Uterus (tissue), 2 donors: Measurements from ENCODE around the gene HMCN1.

Experiments used
- POLR2A ChIP-seq, 2 donors: fragments of 450-650 bp; IDR thresholded peaks; one replicate each; pipeline ENCODE4 v1.6.1; 2016; ENCODE audit warnings: antibody characterized with exemption in 2 of 2, mild to moderate bottlenecking in 1 of 2, moderate library complexity in 1 of 2
- TF ChIP-seq, protein P1 (sequence below), 4 experiments: fragments of 200-600 bp in 2 of 4; fragments of 450-650 bp in 2 of 4; sonication (generic) in 2 of 4; IDR thresholded peaks; one replicate each; pipeline ENCODE4 v1.5.1; 2016 to 2019; ENCODE audit warnings: antibody characterized with exemption in 4 of 4, mild to moderate bottlenecking in 2 of 4, moderate library complexity in 1 of 4

DNA sequence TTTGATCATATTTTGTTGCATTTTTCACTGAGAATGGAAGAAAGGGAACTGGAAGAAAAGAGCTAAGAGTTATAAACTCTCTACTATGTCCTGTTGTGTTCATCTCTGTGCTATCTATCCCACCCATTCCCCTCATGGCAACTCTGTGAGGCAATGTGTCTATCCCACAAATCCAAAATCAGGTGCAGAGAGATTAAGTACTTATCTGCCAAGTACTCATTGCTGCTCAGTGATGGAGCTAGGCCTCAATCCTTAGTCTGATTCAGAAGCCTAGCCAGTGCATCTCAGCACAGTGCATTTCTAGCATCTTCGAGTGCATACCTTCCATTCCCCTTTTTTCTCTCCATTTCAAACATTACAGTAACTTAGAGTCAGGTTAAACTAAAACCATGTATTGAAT, 370.3 kb downstream of the HMCN1 start:
- TF ChIP-seq, protein P1, sequence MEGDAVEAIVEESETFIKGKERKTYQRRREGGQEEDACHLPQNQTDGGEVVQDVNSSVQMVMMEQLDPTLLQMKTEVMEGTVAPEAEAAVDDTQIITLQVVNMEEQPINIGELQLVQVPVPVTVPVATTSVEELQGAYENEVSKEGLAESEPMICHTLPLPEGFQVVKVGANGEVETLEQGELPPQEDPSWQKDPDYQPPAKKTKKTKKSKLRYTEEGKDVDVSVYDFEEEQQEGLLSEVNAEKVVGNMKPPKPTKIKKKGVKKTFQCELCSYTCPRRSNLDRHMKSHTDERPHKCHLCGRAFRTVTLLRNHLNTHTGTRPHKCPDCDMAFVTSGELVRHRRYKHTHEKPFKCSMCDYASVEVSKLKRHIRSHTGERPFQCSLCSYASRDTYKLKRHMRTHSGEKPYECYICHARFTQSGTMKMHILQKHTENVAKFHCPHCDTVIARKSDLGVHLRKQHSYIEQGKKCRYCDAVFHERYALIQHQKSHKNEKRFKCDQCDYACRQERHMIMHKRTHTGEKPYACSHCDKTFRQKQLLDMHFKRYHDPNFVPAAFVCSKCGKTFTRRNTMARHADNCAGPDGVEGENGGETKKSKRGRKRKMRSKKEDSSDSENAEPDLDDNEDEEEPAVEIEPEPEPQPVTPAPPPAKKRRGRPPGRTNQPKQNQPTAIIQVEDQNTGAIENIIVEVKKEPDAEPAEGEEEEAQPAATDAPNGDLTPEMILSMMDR (IDR thresholded peaks at IDR 0.05), result no peak
- no peak for TF ChIP-seq POLR2A (IDR thresholded peaks at IDR 0.05)
